GM12878 (cell line): ENCODE measurements around the gene AGER. TPM values are rescaled to one million over a fixed set of nuclear protein-coding genes. Genes with fewer than 3 reads are reported as not detected.

ENCODE experiments used
- ATAC-seq: fragments of 200-7000 bp; cut with Tn5 transposase; 3 replicates; pipeline ENCODE4 v1.9.1; 2020; ENCODE audit warnings: mild to moderate bottlenecking, moderate library complexity
- BruUV-seq: library from RNA; stranded (reverse); fragments of 400-500 nt; replicated peaks from 2 replicates; lab custom pipeline; 2021; lab: Mats Ljungman, UMichigan
- CTCF ChIA-PET: fragments of 300-600 bp; sonication (Branson Sonifier 250); formaldehyde crosslinking; extraction: SDS; loops from one replicate; lab custom pipeline; 2021; ENCODE audit warnings: inconsistent platforms; lab: Yijun Ruan, JAX
- POLR2A ChIA-PET: fragments of 350-600 bp; formaldehyde crosslinking; extraction: SDS; loops from one replicate; lab custom pipeline; 2021; ENCODE audit warnings: inconsistent platforms; lab: Charles Lee
- RAD21 ChIA-PET: fragments of 300-600 bp; sonication (Branson Sonifier 250); formaldehyde crosslinking; loops from one replicate; lab custom pipeline; 2023; ENCODE audit warnings: antibody characterized with exemption; ENCODE audit not compliant: unreplicated experiment; lab: Charles Lee
- SMC1A ChIA-PET: fragments of 300-600 bp; sonication (Branson Sonifier 250); formaldehyde crosslinking; loops from one replicate; lab custom pipeline; 2023; ENCODE audit not compliant: unreplicated experiment, uncharacterized antibody; lab: Charles Lee
- DNase-seq: peaks from one replicate; pipeline ENCODE4 v3.0.0-alpha.2; 2011; ENCODE audit warnings: low read depth, low spot score
- FAIRE-seq: peaks from 3 replicates; lab custom pipeline; 2011; peaks lifted over from hg19 to GRCh38; lab: Jason Lieb, UNC
- H2AFZ ChIP-seq: 2 replicates; pipeline ENCODE4 v1.6.0; 2011; ENCODE audit warnings: low read depth, low read length, control low read depth; ENCODE audit not compliant: control insufficient read depth
- H3K27ac ChIP-seq: 2 replicates; pipeline ENCODE4 v1.5.1; 2011; ENCODE audit warnings: control low read depth; ENCODE audit not compliant: control insufficient read depth, insufficient read depth
- H3K27me3 ChIP-seq, 2 experiments: replicated peaks in 1 of 2; 2 replicates each; pipeline versions ENCODE4 v1.6.0 to v1.6.1; 2011; ENCODE audit warnings: low read length in 1 of 2; ENCODE audit not compliant: control insufficient read depth in 2 of 2, insufficient read depth in 2 of 2
- H3K36me3 ChIP-seq, 2 experiments: 2 replicates each; pipeline ENCODE4 v1.5.1; 2011; ENCODE audit warnings: low read length in 1 of 2; ENCODE audit not compliant: control insufficient read depth in 2 of 2, insufficient read depth in 2 of 2
- H3K4me1 ChIP-seq: 2 replicates; pipeline ENCODE4 v1.6.1; 2011; ENCODE audit warnings: mild to moderate bottlenecking, low read length, moderate library complexity, mixed read lengths; ENCODE audit not compliant: control insufficient read depth, insufficient read depth
- H3K4me2 ChIP-seq: 2 replicates; pipeline ENCODE4 v1.6.0; 2011; ENCODE audit warnings: control low read depth; ENCODE audit not compliant: control insufficient read depth, insufficient read depth
- H3K4me3 ChIP-seq: fragments of 200-600 bp; sonication (generic); 2 replicates; pipeline ENCODE4 v1.5.1; 2016
- H3K79me2 ChIP-seq: 2 replicates; pipeline ENCODE4 v1.6.0; 2011; ENCODE audit warnings: low read length; ENCODE audit not compliant: control insufficient read depth, insufficient read depth
- H3K9ac ChIP-seq: 2 replicates; pipeline ENCODE4 v1.8.0; 2011; ENCODE audit warnings: low read length, control low read depth, mixed read lengths; ENCODE audit not compliant: control insufficient read depth, insufficient read depth
- H3K9me3 ChIP-seq: replicated peaks from 3 replicates; pipeline ENCODE4 v1.5.1; 2011; ENCODE audit warnings: mild to moderate bottlenecking, low read length; ENCODE audit not compliant: control insufficient read depth, insufficient read depth
- H4K20me1 ChIP-seq: 2 replicates; pipeline ENCODE4 v1.6.0; 2011; ENCODE audit not compliant: control insufficient read depth, insufficient read depth
- CREB1 ChIP-seq: IDR thresholded peaks from 2 replicates; pipeline ENCODE4 v1.6.1; 2012; ENCODE audit warnings: low read depth, mild to moderate bottlenecking, inconsistent platforms
- CREM ChIP-seq: IDR thresholded peaks from 2 replicates; pipeline ENCODE4 v1.6.1; 2014; ENCODE audit warnings: antibody characterized with exemption, low read depth
- EGR1 ChIP-seq, 2 experiments: IDR thresholded peaks; 1 replicate in 1 of 2; 2 replicates in 1 of 2; pipeline ENCODE4 v1.6.1; 2011 to 2012; ENCODE audit warnings: low read depth in 2 of 2, low read length in 2 of 2, borderline replicate concordance in 1 of 2, mild to moderate bottlenecking in 1 of 2, moderate library complexity in 1 of 2
- ESRRA ChIP-seq: IDR thresholded peaks from 2 replicates; pipeline ENCODE4 v1.6.1; 2012; ENCODE audit warnings: mild to moderate bottlenecking, low read length, improper control_type of control experiment
- GATAD2B ChIP-seq: fragments of 450-650 bp; conservative IDR thresholded peaks from 2 replicates; pipeline ENCODE4 v1.6.1; 2017; ENCODE audit warnings: low read depth, mild to moderate bottlenecking, moderate library complexity
- IKZF2 ChIP-seq, 2 experiments: fragments of 450-650 bp; IDR thresholded peaks; 2 replicates each; pipeline ENCODE4 v1.6.1; 2017; ENCODE audit warnings: mild to moderate bottlenecking in 2 of 2, moderate library complexity in 2 of 2
- KLF5 ChIP-seq: fragments of 450-650 bp; IDR thresholded peaks from 2 replicates; pipeline ENCODE4 v1.6.1; 2014; ENCODE audit warnings: mild to moderate bottlenecking; ENCODE audit not compliant: partially characterized antibody
- MEF2B ChIP-seq: fragments of 450-650 bp; IDR thresholded peaks from 2 replicates; pipeline ENCODE4 v1.6.1; 2018; ENCODE audit warnings: mild to moderate bottlenecking, moderate library complexity; ENCODE audit not compliant: partially characterized antibody, poor library complexity, severe bottlenecking
- NFIC ChIP-seq: IDR thresholded peaks from 2 replicates; pipeline ENCODE4 v1.6.1; 2012; ENCODE audit warnings: low read depth, mild to moderate bottlenecking, inconsistent platforms, low read length, moderate library complexity
- NFXL1 ChIP-seq: fragments of 450-650 bp; IDR thresholded peaks from 2 replicates; pipeline ENCODE4 v1.6.1; 2017; ENCODE audit warnings: antibody characterized with exemption, mild to moderate bottlenecking, borderline replicate concordance
- NFYA ChIP-seq: IDR thresholded peaks from 2 replicates; pipeline ENCODE4 v1.6.1; 2011; ENCODE audit warnings: low read depth, mild to moderate bottlenecking, low read length, improper control_type of control experiment, borderline replicate concordance
- NFYB ChIP-seq: IDR thresholded peaks from 2 replicates; pipeline ENCODE4 v1.6.1; 2011; ENCODE audit warnings: low read depth, mild to moderate bottlenecking, low read length, improper control_type of control experiment, moderate library complexity; ENCODE audit not compliant: insufficient read depth
- RCOR1 ChIP-seq: conservative IDR thresholded peaks from 2 replicates; pipeline ENCODE4 v1.6.1; 2012; ENCODE audit warnings: low read depth, low read length, improper control_type of control experiment
- SP1 ChIP-seq: IDR thresholded peaks from one replicate; pipeline ENCODE4 v1.6.1; 2011; ENCODE audit warnings: low read depth, low read length
- SRF ChIP-seq, 2 experiments: IDR thresholded peaks; 2 replicates each; pipeline ENCODE4 v1.6.1; 2011; ENCODE audit warnings: low read depth in 2 of 2, low read length in 2 of 2, mild to moderate bottlenecking in 1 of 2, moderate library complexity in 1 of 2
- STAT3 ChIP-seq: IDR thresholded peaks from 2 replicates; pipeline ENCODE4 v1.6.1; 2011; ENCODE audit warnings: low read depth, low read length, improper control_type of control experiment
- TCF3 ChIP-seq: IDR thresholded peaks from 2 replicates; pipeline ENCODE4 v1.6.1; 2012; ENCODE audit warnings: low read depth, mild to moderate bottlenecking, low read length, borderline replicate concordance; ENCODE audit not compliant: insufficient read depth
- WGBS: methylation state at CpG from one replicate; pipeline ENCODE4 v1.1.6; 2016; ENCODE audit warnings: low lambda C conversion rate; ENCODE audit not compliant: insufficient replicate concordance, insufficient coverage; ENCODE audit errors: missing lambda C conversion rate; 5-methylcytosine and 5-hydroxymethylcytosine counted together
- in situ Hi-C: fragments of 300-500 bp; cut with MboI; formaldehyde crosslinking; loops from 9 replicates; pipeline ENCODE4 v1.14.3; 2018; ENCODE audit warnings: mixed read lengths
- intact Hi-C: fragments of 100-400 bp; cut with micrococcal nuclease; formaldehyde crosslinking; loops from one replicate; pipeline ENCODE4 v1.14.2; 2022; ENCODE audit not compliant: unreplicated experiment
- polyA plus RNA-seq, 11 experiments: library from polyadenylated mRNA; depleted of rRNA in 4 of 11; unstranded in 6 of 11; stranded (reverse) in 5 of 11; fragments of >200 nt; fragmentation: Nextera tagmentation in 4 of 11; fragmentation: Illumina TruSeq in 1 of 11; extraction: Ambion mirVana in 4 of 11; extraction: Trizol in 1 of 11; gene quantifications; 1 replicate in 1 of 11; 2 replicates in 10 of 11; pipeline versions ENCODE4 v1.2.1 to v1.2.3, GENCODE V29; 2011 to 2016; ENCODE audit warnings: inconsistent platforms in 2 of 11, missing spikeins in 2 of 11, low read depth in 1 of 11
- total RNA-seq, 4 experiments: library from RNA; depleted of rRNA in 3 of 4; stranded (reverse); fragments of >200 nt in 3 of 4; fragmentation: Illumina TruSeq in 1 of 4; extraction: Trizol in 1 of 4; gene quantifications; 2 replicates each; pipeline versions ENCODE4 v1.2.1 to v1.2.3, GENCODE V29; 2013 to 2021
- TF ChIP-seq, protein P1 (sequence below): IDR thresholded peaks from 2 replicates; pipeline ENCODE4 v1.6.1; 2011; ENCODE audit warnings: borderline replicate concordance, low read depth, mild to moderate bottlenecking, moderate library complexity, low read length; ENCODE audit not compliant: insufficient read depth, poor library complexity, severe bottlenecking
- TF ChIP-seq, protein P2 (sequence below): fragments of 450-650 bp; IDR thresholded peaks from 2 replicates; pipeline ENCODE4 v1.6.1; 2017; ENCODE audit warnings: mild to moderate bottlenecking
- TF ChIP-seq, protein P3 (sequence below): fragments of 450-650 bp; IDR thresholded peaks from 2 replicates; pipeline ENCODE4 v1.6.1; 2014; ENCODE audit warnings: mild to moderate bottlenecking

Gene AGER
- total and polyA plus RNA-seq, 10 of the 15 experiments (the other 5 are each of a cell fraction or from before 2014, with no cell fraction given): 1.1 to 18.2 (median 3.9) TPM

DNA sequence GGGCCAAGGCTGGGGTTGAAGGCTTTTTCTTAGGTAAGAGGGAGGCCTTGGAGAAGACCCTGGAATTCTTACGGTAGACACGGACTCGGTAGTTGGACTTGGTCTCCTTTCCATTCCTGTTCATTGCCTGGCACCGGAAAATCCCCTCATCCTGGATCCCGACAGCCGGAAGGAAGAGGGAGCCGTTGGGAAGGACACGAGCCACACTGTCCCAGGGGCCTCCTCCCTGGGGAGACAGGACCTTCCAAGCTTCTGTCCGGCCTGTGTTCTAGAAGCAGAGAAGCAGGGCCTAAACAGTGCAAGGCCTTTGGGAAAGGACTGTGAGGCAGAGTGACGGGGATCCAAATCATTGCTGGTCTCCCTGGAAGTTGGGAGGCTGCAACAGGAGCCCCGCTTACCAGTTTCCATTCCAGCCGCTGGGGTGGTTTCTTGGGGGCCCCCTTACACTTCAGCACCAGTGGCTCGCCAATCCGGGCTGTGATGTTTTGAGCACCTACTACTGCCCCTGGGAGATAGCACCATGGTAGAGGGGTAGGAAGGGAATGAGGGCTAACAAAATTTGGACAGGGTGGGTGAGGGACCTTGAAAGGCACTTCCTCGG, 470 bp downstream of the AGER start (continued):
- TF ChIP-seq, protein P1, sequence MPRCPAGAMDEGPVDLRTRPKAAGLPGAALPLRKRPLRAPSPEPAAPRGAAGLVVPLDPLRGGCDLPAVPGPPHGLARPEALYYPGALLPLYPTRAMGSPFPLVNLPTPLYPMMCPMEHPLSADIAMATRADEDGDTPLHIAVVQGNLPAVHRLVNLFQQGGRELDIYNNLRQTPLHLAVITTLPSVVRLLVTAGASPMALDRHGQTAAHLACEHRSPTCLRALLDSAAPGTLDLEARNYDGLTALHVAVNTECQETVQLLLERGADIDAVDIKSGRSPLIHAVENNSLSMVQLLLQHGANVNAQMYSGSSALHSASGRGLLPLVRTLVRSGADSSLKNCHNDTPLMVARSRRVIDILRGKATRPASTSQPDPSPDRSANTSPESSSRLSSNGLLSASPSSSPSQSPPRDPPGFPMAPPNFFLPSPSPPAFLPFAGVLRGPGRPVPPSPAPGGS: no peak
- TF ChIP-seq NFYA (no peak), CREB1 (no peak), RCOR1 (no peak), TCF3 (no peak), STAT3 (no peak), NFXL1 (no peak), SP1 (no peak), ESRRA (no peak)

DNA sequence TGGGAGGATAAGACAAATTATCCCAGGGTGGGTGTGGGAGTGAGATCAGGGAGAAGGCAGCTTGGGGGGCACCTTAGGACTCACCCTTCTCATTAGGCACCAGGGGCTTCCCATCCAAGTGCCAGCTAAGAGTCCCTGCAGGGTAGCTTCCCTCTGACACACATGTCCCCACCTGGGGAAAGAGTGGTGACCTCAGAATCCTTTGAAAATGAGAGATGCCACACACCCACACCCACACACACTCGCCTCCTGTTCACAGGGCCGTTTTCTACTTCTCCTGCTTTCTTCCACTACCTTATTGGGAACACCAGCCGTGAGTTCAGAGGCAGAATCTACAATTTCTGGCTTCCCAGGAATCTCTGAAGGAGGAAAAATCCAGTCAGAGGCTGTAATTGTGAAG, 1.0 kb downstream of the AGER start:
- ChIA-PET RAD21 (interaction anchor here (1.2 kb wide), 1 partner anchor 12 kb away, joined by 3 read pairs; no protein-coding TSS in a partner anchor), CTCF (no interaction called here), SMC1A (no interaction called here), POLR2A (no interaction called here)
- Histone ChIP-seq H3K27ac (no peak overlapping the region), H3K36me3 (peaks cover 4 to 9% of the 10 kb centered on the region in 2 experiments; a peak in 3 of 4 replicates), H3K4me3 (no peak overlapping the region), H2AFZ (no peak overlapping the region), H3K9ac (no peak overlapping the region), H3K27me3 (no peaks in the 10 kb centered on the region), H3K79me2 (peaks cover 18% of the 10 kb centered on the region), H4K20me1 (no peaks in the 10 kb centered on the region), H3K9me3 (no peaks in the 10 kb centered on the region), H3K4me2 (no peak overlapping the region), H3K4me1 (peaks cover 17% of the 10 kb centered on the region)
- ATAC-seq (no peak), DNase-seq (no peak), FAIRE-seq (no peak)
- no TSS peak for BruUV-seq
- in situ Hi-C loops (no loop called here), intact Hi-C loops (no loop called here)
- WGBS: 73% methylated on average over 3 of the region's 3 CpGs
- TF ChIP-seq KLF5 (no peak), CREM (no peak), NFXL1 (no peak), NFYB (no peak), GATAD2B (no peak), SRF (IDR thresholded peaks at IDR 0.05; ENCODE audit: low read depth in 2 of 2, low read length in 2 of 2) (no peak), IKZF2 (IDR thresholded peaks at IDR 0.05) (no peak), MEF2B (no peak), EGR1 (IDR thresholded peaks at IDR 0.05; ENCODE audit: borderline replicate concordance in 1 of 2, low read depth in 2 of 2, low read length in 2 of 2) (no peak), NFIC (no peak)
- TF ChIP-seq, protein P2, sequence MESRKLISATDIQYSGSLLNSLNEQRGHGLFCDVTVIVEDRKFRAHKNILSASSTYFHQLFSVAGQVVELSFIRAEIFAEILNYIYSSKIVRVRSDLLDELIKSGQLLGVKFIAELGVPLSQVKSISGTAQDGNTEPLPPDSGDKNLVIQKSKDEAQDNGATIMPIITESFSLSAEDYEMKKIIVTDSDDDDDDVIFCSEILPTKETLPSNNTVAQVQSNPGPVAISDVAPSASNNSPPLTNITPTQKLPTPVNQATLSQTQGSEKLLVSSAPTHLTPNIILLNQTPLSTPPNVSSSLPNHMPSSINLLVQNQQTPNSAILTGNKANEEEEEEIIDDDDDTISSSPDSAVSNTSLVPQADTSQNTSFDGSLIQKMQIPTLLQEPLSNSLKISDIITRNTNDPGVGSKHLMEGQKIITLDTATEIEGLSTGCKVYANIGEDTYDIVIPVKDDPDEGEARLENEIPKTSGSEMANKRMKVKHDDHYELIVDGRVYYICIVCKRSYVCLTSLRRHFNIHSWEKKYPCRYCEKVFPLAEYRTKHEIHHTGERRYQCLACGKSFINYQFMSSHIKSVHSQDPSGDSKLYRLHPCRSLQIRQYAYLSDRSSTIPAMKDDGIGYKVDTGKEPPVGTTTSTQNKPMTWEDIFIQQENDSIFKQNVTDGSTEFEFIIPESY: no peak
- TF ChIP-seq, protein P3, sequence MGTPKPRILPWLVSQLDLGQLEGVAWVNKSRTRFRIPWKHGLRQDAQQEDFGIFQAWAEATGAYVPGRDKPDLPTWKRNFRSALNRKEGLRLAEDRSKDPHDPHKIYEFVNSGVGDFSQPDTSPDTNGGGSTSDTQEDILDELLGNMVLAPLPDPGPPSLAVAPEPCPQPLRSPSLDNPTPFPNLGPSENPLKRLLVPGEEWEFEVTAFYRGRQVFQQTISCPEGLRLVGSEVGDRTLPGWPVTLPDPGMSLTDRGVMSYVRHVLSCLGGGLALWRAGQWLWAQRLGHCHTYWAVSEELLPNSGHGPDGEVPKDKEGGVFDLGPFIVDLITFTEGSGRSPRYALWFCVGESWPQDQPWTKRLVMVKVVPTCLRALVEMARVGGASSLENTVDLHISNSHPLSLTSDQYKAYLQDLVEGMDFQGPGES: no peak
